Kidney epithelial cell (primary cell): Measurements from ENCODE around the gene GRM4. TPM values are rescaled to one million over a fixed set of nuclear protein-coding genes. Genes with fewer than 3 reads are reported as not detected.
"Not testable (repeated sequence)": the region's sequence is repeated elsewhere in the genome, so short reads cannot be mapped to it uniquely, and the experiment has no call there.

Experiments
- DNase-seq: peaks from one replicate; pipeline ENCODE4 v3.0.0-alpha.2; 2010; ENCODE audit warnings: low read depth
- H3K27me3 ChIP-seq: 2 replicates; pipeline ENCODE4 v1.6.0; 2011; ENCODE audit warnings: low read length; ENCODE audit not compliant: control insufficient read depth, insufficient read depth
- H3K36me3 ChIP-seq: 2 replicates; pipeline ENCODE4 v1.5.1; 2011; ENCODE audit warnings: low read length; ENCODE audit not compliant: control insufficient read depth, insufficient read depth
- H3K4me3 ChIP-seq: 2 replicates; pipeline ENCODE4 v1.5.1; 2011; ENCODE audit warnings: low read depth, mild to moderate bottlenecking, control low read depth, low read length
- total RNA-seq: library from RNA; depleted of rRNA; stranded (reverse); fragments of >200 nt; gene quantifications from 2 replicates; pipeline ENCODE4 v1.2.3, GENCODE V29; 2015
- TF ChIP-seq, protein P1 (sequence below): IDR thresholded peaks from 2 replicates; pipeline ENCODE4 v1.5.1; 2011; ENCODE audit warnings: mild to moderate bottlenecking, moderate library complexity, low read length, control low read depth, inconsistent platforms; ENCODE audit not compliant: insufficient read depth, poor library complexity, severe bottlenecking

The GRM4 gene
- total RNA-seq, 1 donor from 2014 or later, result not detected

DNA sequence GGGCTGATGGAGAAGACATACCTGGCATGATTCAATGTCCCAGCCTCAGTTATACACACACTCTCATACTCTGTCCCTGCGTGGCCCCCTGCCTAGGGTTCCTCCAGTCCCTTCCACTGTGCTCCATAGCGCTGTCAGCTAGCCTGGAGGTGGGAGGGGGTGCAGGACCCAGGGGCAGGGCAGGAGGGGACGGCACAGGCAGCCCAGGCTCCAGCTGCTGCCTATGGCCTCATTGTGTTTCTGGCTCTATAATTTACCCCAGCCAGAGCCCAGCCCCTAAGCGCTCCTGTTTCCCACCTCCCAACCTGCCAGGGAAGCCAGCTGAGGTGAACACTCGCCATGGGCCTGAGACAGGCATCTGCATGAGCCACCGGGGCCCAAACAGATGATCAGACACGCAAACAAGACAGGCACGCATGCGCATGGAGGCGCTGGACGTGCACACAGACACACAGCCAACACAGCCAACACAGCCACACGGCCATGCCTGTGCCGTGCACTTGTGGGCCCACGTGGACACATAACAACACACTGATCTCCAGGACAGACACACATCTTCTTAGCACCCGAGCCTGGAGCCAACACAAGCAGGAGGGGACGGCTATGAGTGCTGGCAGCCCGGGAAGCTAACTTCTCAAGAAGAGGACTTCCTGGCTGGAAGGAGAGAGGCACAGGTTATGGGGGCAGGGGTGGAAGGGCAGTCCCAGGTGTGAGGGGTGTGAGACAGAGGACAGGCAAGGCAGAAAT, 124.9 kb downstream of the GRM4 start:
- no peak overlapping the region for H3K4me3 ChIP-seq
- TF ChIP-seq, protein P1, sequence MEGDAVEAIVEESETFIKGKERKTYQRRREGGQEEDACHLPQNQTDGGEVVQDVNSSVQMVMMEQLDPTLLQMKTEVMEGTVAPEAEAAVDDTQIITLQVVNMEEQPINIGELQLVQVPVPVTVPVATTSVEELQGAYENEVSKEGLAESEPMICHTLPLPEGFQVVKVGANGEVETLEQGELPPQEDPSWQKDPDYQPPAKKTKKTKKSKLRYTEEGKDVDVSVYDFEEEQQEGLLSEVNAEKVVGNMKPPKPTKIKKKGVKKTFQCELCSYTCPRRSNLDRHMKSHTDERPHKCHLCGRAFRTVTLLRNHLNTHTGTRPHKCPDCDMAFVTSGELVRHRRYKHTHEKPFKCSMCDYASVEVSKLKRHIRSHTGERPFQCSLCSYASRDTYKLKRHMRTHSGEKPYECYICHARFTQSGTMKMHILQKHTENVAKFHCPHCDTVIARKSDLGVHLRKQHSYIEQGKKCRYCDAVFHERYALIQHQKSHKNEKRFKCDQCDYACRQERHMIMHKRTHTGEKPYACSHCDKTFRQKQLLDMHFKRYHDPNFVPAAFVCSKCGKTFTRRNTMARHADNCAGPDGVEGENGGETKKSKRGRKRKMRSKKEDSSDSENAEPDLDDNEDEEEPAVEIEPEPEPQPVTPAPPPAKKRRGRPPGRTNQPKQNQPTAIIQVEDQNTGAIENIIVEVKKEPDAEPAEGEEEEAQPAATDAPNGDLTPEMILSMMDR, result no peak
- peaks cover 11% of the 10 kb centered on the region for H3K27me3 ChIP-seq
- H3K36me3 ChIP-seq, result no peaks in the 10 kb centered on the region
- no peak for DNase-seq

DNA sequence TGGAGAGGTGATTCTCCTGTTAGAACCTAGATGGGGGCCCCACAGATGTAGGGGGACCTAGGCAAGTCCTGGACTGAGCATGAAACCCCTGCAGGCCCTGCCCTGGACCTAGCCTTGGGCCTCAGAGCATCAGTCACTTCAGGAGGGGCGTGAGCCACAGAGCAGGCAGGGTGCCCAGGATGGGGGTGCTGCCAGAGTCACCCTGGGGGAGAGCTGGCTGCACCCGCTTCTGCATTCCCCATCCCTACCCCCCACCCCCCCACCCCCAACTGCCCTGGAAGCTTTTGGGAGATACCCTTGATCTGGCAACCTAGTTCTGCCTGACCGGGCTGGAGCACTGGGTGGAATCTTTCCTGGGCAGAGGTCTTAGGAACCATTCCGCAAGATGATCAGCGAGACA, 125.6 kb downstream of the GRM4 start:
- H3K4me3 ChIP-seq, result no peak overlapping the region
- H3K27me3 ChIP-seq, result peaks cover 8% of the 10 kb centered on the region
- no peak for DNase-seq
- TF ChIP-seq, protein P1, result no peak
- H3K36me3 ChIP-seq, result no peaks in the 10 kb centered on the region

DNA sequence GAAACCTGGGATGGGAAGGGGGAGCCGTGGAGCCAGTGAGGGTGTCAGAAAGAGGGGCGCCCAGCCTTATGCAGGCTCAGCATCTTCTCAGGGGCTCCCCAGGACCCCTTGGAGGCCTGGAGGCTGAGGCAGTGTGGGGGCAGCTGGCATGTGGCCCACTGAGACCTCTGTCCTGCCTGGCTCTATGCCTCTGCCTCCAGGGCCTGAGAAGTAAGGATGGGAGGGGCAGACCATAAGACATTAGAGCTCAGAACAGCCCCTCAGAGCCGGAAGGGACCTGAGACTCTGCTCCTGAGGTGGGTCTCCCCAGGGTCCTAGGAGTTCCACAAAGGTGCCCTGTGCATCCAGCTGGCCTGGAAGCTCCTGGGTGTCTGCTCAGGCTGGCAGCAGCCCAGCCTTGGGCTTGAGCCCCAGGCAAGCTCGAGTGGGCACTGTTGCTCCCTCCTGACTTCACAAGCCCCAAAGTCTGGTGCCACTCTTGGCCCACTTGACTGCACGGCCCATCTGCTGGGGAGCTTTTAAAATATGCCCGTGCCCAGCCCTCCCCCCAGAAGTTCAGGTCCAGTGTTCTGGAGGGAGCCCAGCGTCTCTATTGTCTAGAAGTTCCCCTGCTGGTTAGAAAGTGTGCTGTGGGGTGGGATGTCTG, 126.8 kb downstream of the GRM4 start:
- no peak for DNase-seq
- H3K27me3 ChIP-seq, result peaks cover 3% of the 10 kb centered on the region
- no peak overlapping the region for H3K4me3 ChIP-seq
- TF ChIP-seq, protein P1, result no peak
- H3K36me3 ChIP-seq, result no peaks in the 10 kb centered on the region

DNA sequence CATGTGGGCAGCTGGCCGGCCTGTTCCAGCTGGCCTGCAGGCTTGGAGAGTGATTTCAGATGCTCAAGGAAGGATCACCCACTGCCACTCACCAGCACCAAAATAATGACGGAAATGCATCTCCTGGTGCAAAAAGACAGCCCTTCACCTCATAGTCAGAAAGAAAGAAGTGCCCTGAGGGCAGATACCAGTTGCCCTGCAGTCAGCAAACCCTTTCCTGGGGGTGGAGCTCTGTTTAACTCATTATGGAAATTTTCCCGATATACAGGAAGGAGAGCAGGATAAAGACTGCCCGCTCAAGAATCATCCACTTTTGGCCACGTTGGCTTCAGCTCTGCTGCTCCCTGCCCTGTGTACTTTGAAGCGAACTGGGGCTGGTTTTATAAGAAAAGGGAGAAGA, 127.9 kb downstream of the GRM4 start:
- TF ChIP-seq, protein P1, result no peak
- DNase-seq, result no peak
- Histone ChIP-seq H3K4me3 (no peak overlapping the region), H3K27me3 (no peaks in the 10 kb centered on the region), H3K36me3 (no peaks in the 10 kb centered on the region)

DNA sequence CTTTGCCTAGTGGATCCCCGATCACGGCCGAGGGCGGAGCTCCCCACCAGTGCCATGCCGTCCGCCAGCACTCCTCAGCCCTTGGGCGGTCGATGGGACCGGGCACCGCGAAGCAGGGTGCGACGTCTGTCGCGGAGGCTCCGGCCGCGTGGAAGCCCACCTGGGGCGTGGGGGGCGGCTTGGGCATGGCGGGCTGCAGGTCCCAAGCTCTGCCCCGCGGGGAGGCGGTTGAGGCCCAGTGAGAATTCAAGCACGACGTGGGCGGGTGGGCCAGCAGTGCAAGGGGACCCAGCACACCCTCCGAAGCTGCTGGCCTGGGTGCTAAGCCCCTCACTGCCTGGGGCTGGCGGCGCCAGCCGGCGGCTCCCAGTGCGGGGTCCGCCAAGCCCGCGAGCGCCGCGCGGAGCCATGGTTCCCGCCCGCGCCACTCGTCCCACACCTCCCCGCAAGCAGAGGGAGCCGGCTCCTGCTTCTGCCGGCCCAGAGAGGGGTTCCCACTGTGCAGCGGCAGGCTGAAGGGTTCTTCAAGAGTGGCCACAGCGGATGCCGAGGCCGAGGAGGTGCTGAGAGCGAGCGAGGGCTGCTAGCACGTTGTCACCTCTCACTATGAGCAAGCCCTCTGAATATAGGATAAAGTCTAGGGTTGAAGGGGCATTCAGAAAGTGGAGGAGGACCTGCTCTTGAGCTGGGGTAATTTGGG, 128.6 kb downstream of the GRM4 start:
- Histone ChIP-seq H3K27me3 (no peaks in the 10 kb centered on the region), H3K4me3 (no peak overlapping the region), H3K36me3 (no peaks in the 10 kb centered on the region)
- no peak for DNase-seq
- TF ChIP-seq, protein P1, result no peak

DNA sequence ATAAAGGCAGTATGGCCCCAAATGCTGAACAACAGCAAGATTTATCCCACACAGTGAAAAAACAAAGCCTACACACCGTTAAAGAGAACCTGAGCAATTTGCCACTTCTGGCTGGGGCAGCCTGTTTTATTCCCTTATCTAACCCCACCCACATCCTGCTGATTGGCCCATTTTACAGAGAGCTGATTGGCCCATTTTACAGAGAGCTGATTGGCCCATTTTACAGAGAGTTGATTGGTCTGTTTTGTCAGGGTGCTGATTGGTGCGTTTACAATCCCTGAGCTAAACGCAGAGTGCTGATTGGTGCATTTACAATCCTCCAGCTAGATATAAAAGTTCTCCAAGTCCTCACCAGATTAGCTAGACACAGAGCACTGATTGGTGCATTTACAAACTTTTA, 129.3 kb downstream of the GRM4 start:
- not testable (repeated sequence) for H3K27me3 ChIP-seq, DNase-seq, H3K36me3 ChIP-seq, H3K4me3 ChIP-seq
